HuH-7.5 (cell line): ENCODE results near the gene EPN3.

ENCODE experiments used
- DNase-seq: peaks from one replicate; pipeline ENCODE4 v3.0.0; 2011; ENCODE audit warnings: low spot score

Gene EPN3

DNA sequence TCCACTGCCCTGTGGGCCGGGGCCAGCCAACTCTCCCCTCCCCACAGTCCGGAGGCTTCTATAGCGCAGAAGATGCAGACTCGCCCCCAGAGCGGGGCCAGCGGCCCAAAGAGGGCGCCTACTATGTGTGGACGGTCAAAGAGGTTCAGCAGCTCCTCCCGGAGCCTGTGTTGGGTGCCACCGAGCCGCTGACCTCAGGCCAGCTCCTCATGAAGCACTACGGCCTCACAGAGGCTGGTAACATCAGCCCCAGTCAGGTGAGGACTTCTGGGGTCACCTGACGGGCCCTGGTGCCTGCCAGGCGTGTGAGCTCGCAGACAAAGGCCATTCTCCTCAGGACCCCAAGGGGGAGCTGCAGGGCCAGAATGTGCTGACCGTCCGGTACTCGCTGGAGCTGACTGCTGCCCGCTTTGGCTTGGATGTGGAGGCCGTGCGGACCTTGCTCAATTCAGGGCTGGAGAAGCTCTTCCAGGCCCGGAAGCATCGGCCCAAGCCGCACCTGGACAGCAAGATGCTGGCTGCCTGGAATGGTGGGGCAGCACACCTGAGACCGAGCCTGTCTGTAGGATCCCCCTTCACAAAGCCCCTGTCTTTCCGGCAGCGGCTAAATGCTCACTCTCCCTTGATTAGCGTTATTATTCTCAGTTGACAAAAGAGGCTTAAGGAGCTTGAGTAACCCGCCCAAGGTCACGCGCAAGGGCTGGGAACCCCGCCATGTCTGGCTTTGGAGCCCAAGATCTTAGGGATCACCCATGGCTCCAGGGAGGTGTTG is 18.3 kb downstream of the EPN3 start:
- peak; percentile 87 for DNase-seq

DNA sequence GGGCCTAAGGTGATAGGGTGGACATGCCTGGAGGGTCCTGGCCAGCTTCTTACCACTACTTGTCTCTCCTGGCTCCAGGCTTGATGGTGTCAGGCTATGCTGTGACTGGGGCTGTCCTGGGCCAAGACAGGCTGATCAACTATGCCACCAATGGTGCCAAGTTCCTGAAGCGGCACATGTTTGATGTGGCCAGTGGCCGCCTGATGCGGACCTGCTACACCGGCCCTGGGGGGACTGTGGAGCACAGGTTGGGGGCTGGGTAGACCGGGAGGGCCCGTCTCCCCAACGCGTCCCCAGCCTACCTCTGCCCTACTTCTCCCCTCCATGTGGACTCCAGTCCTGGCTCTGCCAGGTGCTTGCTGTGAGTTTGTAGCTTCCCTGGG is 18.9 kb downstream of the EPN3 start:
- DNase-seq = no peak

- DNase-seq = no peak
Measured at GRCh38 chr17:50551884-50552283, 19.3 kb downstream of the EPN3 start.

GRCh38 chr17:50554201-50554600 is 21.7 kb downstream of the EPN3 start:
- DNase-seq = no peak

- no peak for DNase-seq
Measured at GRCh38 chr17:50556803-50557202, 24.3 kb downstream of the EPN3 start.

DNA sequence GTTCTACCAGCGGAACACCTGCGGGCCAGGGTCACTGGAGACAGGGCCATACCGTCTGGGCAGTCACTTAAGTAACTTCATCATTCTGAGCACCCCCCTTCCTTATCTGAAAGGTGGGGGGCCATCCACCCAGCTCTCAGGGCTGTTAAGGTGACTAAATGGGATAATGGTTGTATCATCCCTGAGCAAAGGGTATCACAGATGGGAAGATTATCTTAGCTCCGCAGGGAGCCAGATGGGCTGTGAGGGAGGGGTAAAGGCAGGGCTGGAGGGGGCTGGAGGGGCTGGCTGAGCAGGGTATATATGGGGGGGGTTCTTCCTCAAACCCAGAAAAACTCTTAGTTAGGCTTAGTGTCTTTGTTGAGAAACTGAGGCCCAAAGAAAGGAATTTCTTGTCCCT is 25.1 kb downstream of the EPN3 start:
- DNase-seq = no peak

DNA sequence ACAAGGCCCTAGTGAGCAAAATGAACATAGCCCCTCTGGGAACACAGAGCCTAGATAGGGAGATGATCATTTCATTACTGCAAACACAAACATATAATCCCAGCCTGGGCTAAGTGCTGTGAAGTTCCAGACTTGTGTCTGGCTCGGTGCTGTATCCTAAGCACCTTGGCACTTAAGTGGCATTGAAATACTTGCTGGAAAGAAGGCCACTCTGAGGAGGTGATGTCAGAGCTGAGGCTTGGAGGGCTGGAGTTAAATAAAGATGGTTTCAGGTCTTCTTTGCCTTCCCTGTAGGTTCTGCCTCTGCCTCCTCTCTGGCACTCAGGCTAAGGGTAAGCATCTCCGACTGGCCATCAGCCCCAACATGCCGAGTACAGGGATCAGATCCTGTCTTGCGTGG is 25.6 kb downstream of the EPN3 start:
- no peak for DNase-seq

- DNase-seq = no peak
Measured at GRCh38 chr17:50558581-50558940, 26.0 kb downstream of the EPN3 start.

- DNase-seq = no peak
Measured at GRCh38 chr17:50558941-50559614, 26.5 kb downstream of the EPN3 start.

DNA sequence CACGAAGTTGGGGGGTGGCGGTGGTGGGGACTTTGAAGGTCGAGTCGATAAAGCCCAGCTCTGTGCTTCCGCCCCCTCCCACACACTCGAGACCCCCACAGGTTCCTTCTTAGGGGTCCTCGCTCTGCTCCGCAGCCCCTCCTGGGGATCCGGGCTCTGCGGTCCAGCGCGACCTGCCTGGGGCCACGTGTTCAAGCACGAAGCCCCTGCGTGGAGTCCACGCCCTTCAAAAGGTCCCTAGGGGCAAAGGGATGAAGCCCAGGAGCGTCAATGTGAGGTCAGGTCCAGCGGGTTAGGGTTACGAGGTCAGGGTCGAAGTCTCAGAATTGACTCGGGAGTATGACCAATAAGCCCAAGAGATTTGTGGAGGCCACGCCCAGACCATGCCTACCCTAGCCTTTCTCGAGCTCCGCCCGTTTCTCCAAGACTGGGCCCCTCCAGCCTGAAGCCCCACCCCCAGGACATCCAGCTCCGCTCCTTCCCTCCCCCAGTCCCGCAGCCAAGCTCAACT is 27.2 kb downstream of the EPN3 start:
- DNase-seq = peak; percentile 86

GRCh38 chr17:50560185-50560824 is 27.8 kb downstream of the EPN3 start, which contains the start of gene CACNA1G:
Gene CACNA1G, plus strand, starts transcription at chr17:50560715. Its CDS starts 745 bp downstream, at chr17:50561460.
- DNase-seq = peak; percentile 98

- no peak for DNase-seq
Measured at GRCh38 chr17:50560931-50561745, 28.6 kb downstream of the EPN3 start.

DNA sequence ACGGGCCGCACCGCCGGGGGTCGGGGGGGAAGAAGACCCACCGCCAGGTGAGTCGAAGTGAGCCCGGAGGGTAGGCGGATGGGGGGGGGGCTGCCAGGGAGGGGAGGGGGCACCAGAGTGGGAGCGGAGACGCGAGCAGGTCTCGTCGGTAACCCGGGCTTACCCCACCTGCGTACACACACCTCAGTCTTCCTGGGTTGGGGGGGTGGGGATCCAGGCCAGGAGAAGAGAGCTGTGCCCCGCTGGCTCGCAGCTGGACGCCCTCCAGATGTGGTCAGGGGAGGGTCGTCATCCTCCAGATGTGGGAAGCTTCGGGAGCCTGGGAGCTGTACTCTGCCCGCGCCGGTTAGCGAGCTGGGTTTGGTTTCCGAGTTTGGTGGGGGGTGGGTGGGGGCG is 29.2 kb downstream of the EPN3 start:
- no peak for DNase-seq

GRCh38 chr17:50562242-50563091 is 29.9 kb downstream of the EPN3 start:
- DNase-seq = no peak

- DNase-seq = no peak
Measured at GRCh38 chr17:50563092-50563511, 30.6 kb downstream of the EPN3 start.

DNA sequence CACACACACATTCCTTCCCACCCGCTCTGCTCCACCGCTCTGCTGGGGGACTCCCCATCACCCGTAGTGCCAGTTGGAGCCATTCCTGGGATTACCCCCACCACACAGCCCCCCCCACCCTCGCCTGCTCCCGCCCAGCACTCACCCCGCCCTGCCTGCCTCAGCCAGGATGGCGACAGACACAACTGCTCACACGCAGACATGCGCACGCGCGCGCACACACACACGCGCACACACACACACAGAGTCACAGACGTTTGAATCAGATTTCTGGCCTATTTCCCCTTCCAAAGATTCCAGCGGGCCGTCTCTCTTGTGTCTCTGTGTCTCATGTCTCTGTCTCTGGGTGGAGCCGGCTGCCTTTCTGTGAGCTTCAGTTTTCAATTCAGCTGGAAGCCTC is 32.4 kb downstream of the EPN3 start:
- no peak for DNase-seq

DNA sequence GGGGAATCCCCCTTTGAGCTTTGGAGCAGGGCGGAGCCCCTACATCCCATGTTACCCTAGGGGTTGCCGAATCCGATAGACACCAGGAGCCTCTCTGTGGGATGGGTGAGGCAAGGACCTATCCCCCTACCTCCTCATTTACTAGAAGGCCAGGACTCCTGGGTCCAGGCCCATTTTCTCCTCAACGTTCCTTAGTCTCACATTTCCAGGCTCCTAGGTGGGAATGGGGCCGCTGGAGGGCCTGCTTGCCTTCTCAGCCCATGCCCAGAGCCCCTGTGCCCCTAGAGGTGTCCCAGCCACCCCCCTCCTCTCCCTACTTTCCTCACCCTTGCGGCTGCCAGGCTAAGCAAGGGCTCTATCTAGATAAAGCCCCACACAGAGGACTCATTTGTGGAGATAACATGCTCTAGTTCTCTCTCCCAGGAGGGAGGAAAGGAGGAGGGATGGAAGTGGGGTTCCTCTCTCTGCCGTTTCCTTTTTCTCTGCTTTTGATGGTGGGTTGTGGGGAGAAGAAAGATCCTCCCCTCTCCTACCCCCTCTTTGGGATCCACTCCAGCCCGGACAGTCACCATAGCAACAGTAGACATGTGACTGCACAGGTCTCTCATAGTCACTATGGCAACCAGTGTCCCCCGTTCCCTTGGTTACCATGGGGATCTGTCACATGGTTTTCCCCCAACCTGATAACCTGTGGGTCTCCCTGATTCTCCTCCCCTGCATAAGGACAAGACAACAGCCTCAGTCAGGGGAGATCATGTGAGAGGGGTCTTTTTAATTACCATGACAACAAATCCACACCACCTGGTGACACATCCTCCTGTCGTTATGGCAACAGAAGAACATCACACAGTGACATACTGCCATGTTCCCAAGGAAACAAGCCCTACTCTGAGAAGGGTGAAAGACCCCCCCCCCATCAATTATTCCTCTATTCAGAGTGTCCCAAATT is 33.1 kb downstream of the EPN3 start:
- no peak for DNase-seq

GRCh38 chr17:50566886-50567285 is 34.4 kb downstream of the EPN3 start:
- no peak for DNase-seq

GRCh38 chr17:50568659-50569058 is 36.1 kb downstream of the EPN3 start:
- DNase-seq = no peak

- DNase-seq = no peak
Measured at GRCh38 chr17:50569592-50569991, 37.1 kb downstream of the EPN3 start.
